ENCODE measurements around the gene PABPN1.

- TF ChIP-seq, protein P1, sequence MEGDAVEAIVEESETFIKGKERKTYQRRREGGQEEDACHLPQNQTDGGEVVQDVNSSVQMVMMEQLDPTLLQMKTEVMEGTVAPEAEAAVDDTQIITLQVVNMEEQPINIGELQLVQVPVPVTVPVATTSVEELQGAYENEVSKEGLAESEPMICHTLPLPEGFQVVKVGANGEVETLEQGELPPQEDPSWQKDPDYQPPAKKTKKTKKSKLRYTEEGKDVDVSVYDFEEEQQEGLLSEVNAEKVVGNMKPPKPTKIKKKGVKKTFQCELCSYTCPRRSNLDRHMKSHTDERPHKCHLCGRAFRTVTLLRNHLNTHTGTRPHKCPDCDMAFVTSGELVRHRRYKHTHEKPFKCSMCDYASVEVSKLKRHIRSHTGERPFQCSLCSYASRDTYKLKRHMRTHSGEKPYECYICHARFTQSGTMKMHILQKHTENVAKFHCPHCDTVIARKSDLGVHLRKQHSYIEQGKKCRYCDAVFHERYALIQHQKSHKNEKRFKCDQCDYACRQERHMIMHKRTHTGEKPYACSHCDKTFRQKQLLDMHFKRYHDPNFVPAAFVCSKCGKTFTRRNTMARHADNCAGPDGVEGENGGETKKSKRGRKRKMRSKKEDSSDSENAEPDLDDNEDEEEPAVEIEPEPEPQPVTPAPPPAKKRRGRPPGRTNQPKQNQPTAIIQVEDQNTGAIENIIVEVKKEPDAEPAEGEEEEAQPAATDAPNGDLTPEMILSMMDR (IDR thresholded peaks at IDR 0.05), result peak; percentile 53
- TF ChIP-seq EZH2phosphoT487 (IDR thresholded peaks at IDR 0.05) (no peak), EZH2 (IDR thresholded peaks at IDR 0.05) (no peak)
Observed at GRCh38 chr14:23351681-23352505, 30.6 kb downstream of the PABPN1 start.
